HG02840 (cell line): ENCODE measurements around the gene AGTR2.
"Not testable (repeated sequence)": the region's sequence is repeated elsewhere in the genome, so short reads cannot be mapped to it uniquely, and the experiment has no call there.

Experiments
- ATAC-seq: cut with Tn5 transposase; IDR thresholded peaks from one replicate; pipeline ENCODE4 v1.9.1; 2021; ENCODE audit warnings: mild to moderate bottlenecking, moderate library complexity, moderate number of reproducible peaks; ENCODE audit not compliant: unreplicated experiment, low FRiP score

AGTR2 gene

GRCh38 chrX:116170511-116170910, at the start of gene AGTR2:
AGTR2 (plus strand) TSS chrX:116170744; CDS start chrX:116172281, 1,537 bp downstream.
- no peak for ATAC-seq

DNA sequence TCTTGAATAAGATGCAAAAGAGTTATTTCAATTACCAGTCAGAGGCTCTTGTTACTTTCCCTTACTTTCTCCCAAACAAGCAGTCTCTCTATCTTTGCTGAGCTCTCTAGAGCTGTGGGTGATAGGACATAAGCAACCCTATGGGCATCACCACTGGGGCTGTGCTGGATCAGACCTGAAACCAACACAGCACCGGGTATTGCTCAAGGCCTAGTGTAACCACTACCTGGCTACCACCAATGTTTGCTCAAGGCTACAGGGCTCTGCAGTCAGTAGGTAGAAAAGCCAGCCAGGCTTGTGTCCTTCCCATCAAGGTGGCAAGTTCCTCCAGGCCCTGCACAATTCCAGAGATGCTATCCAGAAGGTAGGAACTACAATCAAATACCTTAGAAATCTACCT, 35.3 kb upstream of the AGTR2 start:
- ATAC-seq: no peak

DNA sequence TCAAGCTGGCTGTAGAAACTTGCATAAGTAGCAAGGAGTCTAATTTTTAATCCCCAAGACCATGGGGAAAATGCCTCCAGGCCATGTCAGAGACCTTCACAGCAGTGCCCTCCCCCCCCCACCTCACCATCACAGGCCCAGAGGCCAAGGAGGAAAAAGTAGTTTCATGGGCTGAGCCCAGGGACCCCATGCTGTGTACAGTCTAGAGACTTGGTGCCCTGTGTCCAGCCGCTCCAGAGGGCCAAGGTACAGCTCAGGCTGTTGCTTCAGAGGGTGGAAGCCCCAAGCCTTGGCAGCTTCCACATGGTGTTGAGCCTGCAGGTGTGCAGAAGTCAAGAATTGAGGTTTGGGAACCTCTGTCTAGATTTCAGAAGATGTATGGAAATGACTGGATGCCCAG, 29.3 kb upstream of the AGTR2 start:
- ATAC-seq: not testable (repeated sequence)

GRCh38 chrX:116142976-116143375, 27.6 kb upstream of the AGTR2 start:
- ATAC-seq: no peak

- ATAC-seq: no peak
These were observed 2.4 kb downstream of the AGTR2 start for GRCh38 chrX:116172976-116173375.

DNA sequence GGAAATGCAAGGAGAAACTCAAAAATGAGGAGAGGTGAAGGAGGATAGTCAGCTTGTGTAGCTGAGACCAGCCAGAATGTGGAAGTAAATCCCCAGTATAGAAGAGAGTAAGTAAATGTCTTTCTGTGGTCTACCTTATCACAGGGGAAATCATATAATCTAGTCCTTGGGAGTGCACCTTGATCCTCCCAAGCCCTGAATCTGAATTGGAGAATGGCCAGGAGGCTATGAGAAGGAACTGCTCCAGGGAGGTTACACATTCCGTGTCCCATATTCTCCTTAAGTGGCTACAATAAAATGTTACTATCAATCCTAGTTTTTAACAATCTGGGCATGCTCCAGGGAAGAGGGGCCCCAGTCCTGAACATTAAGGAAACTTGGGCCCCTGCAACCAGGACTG, 10.8 kb downstream of the AGTR2 start:
- no peak for ATAC-seq

DNA sequence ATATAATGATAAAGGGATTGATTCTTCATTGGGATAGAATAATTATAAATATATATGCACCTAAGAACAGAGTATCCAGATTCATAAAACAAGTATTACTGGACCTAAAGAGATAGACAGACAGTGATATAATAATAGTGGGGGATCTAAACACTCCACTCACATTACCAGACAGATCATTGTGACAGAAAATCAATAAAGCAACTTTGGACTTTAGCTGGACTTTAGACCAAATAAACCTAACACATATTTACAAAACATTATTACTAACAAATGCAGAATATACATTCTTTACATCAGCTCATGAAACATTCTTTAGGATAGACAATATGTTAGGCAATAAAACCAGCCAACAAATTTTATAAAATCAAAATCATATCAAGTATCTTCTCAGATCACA, 14.6 kb downstream of the AGTR2 start:
- no peak for ATAC-seq

DNA sequence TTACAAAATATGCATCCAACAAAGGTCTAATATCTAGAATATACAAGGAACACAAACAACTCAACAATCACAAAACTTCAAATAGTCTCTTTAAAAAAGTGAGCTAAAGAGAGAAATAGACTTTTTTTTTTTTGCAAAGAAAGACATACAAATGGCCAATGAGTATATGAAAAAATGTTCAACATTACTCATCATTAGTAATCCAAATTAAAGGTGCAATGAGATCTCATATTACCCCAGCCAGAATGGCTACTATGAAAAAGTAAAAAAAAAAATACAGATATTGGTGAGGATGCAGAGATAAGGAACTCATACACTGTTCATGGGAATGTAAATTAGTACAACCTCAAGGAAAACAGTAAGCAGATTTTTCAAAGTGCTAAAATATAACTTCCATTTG, 24.1 kb downstream of the AGTR2 start:
- no peak for ATAC-seq

DNA sequence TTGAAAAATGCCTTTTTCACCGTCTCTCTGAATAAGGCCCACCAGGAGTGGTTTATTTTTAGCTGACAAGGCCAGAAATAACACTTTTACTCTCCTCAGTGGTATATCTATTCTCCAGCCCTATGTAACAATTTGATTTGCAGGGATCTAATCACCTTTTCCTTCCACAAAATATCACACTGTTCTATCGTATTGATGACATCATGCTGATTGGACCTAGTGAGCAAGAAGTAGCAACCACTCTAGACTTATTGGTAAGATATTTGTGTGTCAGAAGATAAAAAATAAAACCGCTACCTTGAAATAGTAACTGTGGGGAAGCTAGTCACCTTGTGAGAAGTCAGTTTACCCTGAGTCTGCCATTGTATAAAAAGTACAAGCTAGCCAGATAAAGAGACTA, 27.7 kb downstream of the AGTR2 start:
- no peak for ATAC-seq

DNA sequence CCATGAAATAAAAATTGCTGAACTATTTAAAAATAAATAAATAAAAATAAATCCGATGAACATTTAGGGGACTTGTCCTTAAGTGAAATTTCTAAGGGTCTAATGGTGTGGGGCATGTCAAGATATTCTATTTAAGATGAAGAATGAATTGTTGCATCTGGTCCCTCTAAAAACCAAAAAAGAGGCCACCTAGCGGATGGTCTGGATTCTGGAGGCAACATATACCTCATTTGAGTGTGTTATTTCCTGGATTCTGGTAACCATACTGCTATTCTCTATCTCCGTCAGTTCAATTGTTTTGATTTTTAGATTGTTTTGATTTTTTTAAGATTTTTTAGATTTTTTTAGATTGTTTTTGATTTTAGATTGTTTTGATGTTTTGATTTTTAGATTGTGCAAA, 28.3 kb downstream of the AGTR2 start:
- no peak for ATAC-seq

- no peak for ATAC-seq
These were observed 34.4 kb downstream of the AGTR2 start for GRCh38 chrX:116204932-116205331.

DNA sequence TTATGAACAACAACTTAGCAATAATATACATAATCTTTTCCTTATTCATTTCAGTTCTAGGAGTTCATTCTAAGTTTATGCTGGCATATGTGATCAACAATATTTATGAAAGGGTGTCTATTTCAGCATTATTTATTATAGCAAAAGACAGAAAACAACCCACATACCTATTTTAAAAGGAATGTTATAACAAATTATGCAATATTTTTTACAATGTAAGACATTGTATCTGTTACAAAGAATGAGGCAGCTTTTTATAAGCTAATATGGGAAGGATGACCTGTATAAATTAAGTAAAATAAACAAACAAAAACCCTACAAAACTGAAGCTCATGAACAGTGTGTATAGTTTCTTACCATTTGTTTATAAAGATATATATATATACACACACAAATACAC, 42.7 kb downstream of the AGTR2 start:
- ATAC-seq: no peak

GRCh38 chrX:116217080-116217479, 46.5 kb downstream of the AGTR2 start:
- not testable (repeated sequence) for ATAC-seq
